HG02642 (cell line): Measurements from ENCODE around the gene NUDCD3.

Experiments
- ATAC-seq: cut with Tn5 transposase; IDR thresholded peaks from one replicate; pipeline ENCODE4 v1.9.1; 2021; ENCODE audit warnings: mild to moderate bottlenecking; ENCODE audit not compliant: unreplicated experiment, poor library complexity

Gene NUDCD3

DNA sequence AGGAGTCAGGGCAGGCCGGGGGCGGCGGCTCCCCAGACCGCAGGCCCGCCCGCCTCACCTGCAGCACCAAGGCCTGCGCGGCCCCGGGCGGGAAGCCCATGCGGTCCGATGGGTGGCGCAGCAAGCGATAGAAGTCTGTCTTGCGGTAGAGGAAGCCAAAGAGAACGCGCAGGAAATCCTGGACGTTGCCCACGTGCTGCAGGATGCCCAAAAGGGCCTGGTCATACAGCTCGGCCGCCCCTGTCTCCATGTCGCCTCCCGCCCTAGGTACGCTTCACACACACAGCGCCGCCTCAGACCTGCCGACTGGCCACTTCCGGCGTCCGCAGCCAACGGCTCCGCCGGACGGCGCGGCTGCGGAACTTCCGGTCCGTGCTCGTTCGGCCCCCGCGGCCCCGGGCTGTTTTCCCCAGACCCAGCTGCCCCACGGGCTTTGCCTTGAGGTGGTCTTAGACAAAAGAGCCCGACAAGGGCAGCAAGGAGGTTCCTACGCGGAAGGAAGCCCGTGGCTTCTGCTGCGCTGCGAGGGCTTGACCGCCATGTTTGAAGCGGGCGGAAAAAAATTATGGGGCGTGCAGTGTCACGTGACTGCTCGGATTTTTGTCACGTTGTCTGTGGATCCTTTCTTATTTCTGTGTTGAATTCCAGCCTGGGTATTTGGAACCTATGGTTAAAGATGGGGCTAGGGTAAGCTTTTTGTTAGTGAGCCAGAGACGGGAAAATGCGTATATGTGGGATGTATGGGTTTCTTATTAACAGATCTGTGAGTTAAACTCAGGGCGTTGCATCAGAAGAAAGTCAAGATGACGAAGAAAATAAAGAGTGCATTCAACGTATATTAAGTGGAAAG lies at the start of gene NUDCD3:
TSS of gene NUDCD3 (minus strand) at position 308 of the 850 bp plus-strand sequence. CDS start at position 250, 58 bp downstream.
- peak; percentile 97 for ATAC-seq

- no peak for ATAC-seq
Measured at GRCh38 chr7:44539669-44540506, 49.4 kb upstream of the NUDCD3 start.

DNA sequence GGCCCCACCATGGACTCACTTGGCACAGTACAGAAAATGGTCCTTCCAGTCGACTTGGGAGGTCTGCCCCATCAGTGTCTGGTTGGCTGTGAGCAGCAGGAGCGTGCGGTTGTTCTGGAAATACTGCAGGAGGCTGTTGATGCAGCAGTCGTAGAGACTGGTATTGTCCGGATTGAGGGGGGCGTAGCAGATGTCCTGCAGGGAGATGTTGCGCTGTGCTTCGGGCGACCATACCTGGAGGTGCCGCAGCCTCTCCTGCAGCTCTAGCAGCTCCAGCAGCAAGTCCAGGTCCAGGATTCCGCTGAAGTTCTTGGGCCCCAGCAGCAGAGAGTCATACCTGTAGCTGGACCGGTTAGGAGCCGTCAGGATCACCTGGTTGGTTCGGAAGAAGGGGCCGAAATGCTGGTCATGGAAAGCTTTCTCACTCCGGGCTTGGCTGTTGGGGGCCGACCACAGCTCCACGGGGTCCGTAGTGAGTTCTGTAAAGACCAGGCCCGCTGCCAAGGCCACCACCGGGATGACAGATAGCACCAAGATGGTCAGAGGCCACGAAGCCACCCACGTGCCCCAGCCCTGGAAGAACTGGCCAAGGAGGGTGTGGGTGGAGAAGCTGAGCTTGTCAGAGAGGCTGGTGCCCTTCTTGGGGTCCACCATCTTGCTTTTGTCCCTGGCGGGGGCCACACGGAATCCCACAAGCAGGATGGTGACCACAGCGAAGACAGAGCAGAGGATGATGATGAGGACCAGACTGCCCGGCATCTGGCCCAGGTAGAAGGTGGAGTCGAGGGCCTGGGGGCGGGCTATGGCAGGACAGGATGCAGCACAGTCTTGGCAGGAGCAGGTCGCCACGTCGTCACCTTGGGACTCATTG lies 48.6 kb upstream of the NUDCD3 start:
- ATAC-seq, result no peak

- ATAC-seq, result no peak
Measured at GRCh38 chr7:44538093-44538797, 47.8 kb upstream of the NUDCD3 start.

DNA sequence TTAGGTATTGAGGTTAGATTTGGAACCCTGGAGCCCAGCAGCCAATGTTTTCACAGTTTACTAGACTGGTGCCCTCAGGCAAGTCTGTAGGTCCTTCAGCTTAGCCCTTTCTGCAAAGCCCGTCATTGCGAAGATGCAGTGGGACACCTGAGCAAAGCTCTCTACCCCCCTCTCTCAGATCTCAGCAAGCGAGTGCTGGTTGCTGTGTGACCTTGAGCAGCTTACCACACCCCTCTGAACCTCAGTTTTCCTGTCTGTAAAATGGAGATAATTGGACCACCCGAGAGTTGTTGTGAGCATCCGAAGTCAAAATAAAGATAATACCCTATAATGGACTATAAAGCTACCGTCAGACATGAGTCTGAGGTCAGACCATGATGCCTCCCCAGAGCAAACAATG lies 47.0 kb upstream of the NUDCD3 start:
- no peak for ATAC-seq

GRCh38 chr7:44536090-44536489 lies 45.6 kb upstream of the NUDCD3 start:
- ATAC-seq, result no peak

- no peak for ATAC-seq
Measured at GRCh38 chr7:44535348-44536064, 45.0 kb upstream of the NUDCD3 start.

- no peak for ATAC-seq
Measured at GRCh38 chr7:44534501-44534900, 44.0 kb upstream of the NUDCD3 start.

GRCh38 chr7:44534087-44534486 lies 43.6 kb upstream of the NUDCD3 start:
- no peak for ATAC-seq

DNA sequence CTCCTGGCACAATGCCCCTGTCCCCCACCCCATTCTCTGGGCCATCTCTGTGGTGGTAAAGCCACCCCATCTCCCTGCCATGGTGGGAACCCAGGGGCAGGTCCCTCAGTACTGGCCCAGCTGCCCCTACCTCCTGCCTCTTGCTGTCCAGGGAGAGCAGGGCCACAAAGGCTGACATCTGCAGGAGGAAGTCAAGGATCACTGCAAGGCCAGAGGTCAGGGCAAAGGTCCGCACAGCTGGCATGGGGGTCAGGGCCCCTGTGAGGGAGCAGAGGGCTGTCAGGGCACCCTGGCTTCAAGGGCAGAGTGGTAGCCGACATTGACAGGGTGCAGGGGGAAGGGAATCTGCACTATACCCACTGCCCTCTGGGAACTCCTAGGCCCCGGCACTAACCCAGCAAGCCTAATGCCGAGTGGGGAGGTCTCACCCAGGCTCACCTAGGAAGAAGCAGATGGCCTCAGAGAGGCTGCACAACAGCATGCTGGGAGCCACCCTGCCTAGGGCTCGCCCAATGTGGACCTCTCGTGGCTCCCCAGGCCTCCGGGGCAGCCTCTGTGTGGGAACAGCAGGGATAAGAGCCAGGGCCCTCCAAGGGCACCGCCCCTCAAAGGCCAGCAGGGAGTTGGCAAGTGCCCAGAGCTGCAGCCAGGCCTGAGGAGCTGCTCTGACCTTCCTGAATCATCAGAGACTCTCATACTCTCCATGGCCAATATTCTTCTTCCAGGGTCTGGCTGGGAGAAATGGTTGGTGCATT lies 43.0 kb upstream of the NUDCD3 start:
- ATAC-seq, result no peak

GRCh38 chr7:44531421-44532380 lies 41.2 kb upstream of the NUDCD3 start:
- no peak for ATAC-seq

DNA sequence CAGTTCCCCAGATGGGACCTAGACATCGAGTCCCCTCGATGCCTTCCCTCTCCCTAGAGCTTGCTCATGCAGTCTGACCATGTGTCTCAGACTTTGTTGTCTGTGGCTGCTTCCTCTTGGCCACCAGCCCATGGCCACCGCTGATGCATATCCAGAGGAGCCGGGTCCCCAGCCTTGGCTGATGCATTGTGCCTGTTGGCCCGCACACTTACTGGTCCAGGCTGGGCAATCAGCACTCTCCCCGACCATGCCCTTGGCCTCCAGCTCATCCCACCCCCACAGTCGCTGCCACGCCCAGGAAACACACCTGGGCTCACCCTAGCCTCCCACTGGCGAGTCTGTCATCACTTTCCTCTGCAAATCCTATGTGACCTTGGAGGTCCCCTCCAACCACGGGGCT lies 40.5 kb upstream of the NUDCD3 start:
- ATAC-seq, result no peak

GRCh38 chr7:44524811-44525388 lies 34.4 kb upstream of the NUDCD3 start:
- ATAC-seq, result no peak

GRCh38 chr7:44522315-44522714 lies 31.9 kb upstream of the NUDCD3 start:
- ATAC-seq, result no peak

DNA sequence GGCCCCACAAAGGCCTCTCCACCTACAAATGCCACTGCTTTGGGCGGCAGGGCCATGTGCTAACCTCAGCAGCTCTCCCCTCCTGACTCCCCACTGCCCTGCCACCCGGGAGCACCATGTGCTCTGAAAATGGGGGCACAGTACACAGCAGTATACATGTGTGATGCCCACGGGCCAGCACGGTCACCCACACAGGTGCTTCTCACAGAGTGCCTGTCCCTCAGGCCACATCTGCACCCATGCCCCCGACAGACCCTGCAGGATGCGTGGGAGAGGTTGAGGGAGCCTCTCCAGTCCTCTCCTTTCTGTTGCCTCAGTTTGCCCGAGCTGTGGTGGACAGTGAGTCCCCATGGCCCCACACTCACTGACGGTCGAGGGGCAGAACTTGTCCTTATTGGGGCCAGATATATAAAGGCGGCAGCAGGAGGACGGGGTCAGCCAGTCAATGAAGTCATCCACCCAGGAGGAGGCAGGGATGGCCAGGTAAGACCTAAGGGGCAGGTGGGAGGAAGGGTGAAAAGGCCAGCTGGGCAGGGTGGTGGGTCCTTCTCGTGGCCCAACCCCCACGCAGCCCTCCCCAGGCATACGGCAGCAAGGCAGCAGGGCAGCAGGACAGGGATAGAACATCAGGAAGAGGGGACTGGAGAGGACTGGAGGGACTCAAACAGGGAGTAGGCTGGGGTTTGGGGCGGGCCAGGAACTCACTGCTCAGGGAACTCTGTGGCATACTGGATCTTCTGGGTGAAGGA lies 31.1 kb upstream of the NUDCD3 start:
- ATAC-seq, result no peak

- no peak for ATAC-seq
Measured at GRCh38 chr7:44520574-44520973, 30.1 kb upstream of the NUDCD3 start.
